Stimulated activated CD8-positive, alpha-beta memory T cell treated with anti-CD3 and anti-CD28 coated beads, Interleukin-7, amount 100 ng/mL, for 1 hour (primary cell): Measurements from ENCODE around the gene KCNIP3.
"Not testable (repeated sequence)": the region's sequence is repeated elsewhere in the genome, so short reads cannot be mapped to it uniquely, and the experiment has no call there.

Experiments
- DNase-seq, 2 donors: peaks; one replicate each; pipeline ENCODE4 v3.0.0-alpha.2; 2020; ENCODE audit warnings: low read depth in 2 of 2

KCNIP3 gene

DNA sequence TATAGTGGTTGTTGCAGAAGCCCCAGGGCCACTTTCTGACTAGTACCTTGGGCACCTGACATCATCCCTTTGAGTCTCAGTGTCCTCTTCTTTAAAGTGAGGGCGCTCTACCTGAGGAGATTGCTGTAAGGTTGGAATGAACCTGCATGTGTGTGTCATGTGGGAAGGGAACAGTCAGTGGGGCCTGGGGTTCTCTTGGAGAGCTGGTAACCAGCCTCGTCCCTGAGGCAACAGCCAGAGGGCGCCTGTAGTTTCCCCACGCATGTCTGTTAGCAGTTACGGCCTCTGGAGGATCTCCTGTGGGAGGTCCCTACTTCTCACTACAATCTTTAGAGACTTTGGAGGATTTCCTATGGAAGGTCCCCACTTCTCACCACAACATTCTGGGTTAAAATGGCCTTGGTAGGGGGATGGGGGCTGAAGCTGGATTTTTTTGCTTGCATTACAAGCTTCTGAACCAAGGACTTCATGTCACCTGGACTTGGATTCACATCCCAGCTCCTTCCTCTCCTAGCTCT, 106.1 kb downstream of the KCNIP3 start:
- peak in 1 of 2 donors; percentile 1 for DNase-seq

DNA sequence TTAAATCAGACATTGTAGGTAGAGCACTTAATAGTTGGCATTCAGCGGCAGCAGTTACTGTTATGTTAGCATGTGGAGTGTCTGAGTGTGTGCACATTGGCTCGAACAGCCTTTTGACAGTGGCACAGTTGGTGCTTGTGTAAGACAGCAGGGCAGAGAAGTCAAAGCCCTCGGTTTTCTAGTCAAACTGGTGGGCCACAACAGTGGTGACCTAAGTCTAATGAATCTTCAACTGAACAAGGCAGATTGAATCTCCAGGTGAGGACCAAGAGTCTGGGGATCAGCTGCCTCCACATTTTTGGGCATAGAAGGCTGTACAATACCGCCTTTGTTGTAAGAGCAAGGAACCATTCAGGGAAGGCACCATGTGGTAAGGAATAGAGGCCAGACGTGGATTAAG, 106.7 kb downstream of the KCNIP3 start:
- DNase-seq, result not testable (repeated sequence)

DNA sequence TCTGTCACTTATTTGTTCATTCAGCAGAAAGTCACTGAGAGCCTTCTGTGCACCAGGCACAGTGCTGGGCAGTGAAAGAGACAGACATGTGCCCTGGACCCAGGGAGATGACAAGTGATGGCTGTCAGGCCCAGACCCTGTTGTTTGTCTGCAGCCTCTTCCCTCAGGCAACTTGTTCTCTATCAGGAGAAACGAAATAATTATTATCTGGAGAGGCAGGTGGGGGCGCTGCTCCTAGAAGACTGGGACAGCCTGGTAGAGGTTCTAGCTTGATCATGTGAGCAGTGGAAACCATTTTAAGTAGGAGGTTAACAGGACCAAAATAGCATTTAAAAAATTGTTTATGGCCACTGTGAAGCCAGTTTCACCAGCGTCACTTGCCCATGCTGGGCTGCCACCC, 107.5 kb downstream of the KCNIP3 start:
- not testable (repeated sequence) for DNase-seq

DNA sequence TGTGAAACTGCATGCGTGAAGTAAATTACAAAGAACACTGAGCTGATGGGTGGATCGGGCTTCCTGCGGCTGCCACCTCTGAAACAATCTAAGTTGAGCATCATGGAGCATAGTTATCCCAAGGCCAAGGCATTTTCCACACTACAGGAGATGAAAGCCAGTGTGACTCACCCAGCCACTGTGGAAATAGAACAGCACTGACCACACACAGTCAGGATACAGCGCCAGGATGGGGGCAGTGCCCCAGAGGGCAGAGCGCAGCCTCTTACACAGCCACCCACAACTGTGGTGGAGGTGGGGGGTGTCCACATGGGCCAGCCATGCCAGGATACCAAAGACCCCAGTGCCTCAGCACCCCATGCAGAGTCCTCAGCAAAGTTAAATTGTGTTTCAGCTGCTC, 114.1 kb downstream of the KCNIP3 start:
- DNase-seq, result not testable (repeated sequence)

DNA sequence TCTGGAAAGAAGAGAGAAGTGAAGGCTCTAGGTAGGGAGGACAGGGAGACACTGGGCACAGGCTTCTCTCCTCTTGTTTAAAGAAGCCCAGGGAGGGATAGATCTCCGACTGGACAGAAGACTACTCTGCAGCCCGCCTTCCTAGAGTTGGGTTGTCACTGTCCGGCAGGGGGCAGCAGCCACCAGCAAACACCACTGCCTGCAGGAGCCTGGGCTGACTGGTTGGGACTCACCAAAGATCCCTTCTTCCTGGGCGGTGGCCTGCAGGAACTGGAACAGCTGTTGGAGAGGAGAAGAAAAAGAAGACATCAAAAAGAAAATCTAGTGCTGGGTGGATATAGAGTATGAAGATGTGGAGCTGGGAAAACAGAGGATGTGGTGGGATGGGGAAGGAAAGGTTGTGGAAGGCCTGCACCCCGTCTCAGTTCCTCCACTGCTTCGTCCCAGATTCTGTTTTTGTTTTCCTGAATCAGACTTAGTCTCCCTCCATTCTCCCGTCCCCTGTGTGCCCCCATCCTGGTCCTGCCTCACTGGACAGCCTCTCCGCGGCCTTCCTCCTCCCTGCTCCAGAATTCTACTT, 117.0 kb downstream of the KCNIP3 start:
- peak; percentile 13 to 54 for DNase-seq

- not testable (repeated sequence) for DNase-seq
Observed at GRCh38 chr2:95415138-95415537, 118.0 kb downstream of the KCNIP3 start.

DNA sequence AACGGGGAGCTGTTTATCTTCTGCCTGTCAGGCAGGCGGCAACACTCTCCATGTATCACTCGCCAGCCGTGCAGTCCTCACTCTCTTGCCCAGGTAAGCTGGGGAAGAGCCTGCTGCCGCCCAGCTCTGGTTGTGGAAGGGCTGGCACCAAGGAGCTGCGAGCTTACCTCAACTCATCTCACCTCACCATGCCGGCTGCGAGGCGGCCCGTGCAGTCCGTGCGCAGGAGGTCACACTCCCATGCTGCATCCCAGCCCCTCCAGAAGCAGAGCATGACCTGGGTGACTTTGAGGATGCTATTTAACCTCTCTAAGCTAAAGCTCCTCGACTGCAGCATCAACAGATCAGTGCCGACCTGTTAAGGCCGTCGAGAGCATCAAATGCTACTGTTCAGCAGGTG, 118.4 kb downstream of the KCNIP3 start:
- DNase-seq, result not testable (repeated sequence)

DNA sequence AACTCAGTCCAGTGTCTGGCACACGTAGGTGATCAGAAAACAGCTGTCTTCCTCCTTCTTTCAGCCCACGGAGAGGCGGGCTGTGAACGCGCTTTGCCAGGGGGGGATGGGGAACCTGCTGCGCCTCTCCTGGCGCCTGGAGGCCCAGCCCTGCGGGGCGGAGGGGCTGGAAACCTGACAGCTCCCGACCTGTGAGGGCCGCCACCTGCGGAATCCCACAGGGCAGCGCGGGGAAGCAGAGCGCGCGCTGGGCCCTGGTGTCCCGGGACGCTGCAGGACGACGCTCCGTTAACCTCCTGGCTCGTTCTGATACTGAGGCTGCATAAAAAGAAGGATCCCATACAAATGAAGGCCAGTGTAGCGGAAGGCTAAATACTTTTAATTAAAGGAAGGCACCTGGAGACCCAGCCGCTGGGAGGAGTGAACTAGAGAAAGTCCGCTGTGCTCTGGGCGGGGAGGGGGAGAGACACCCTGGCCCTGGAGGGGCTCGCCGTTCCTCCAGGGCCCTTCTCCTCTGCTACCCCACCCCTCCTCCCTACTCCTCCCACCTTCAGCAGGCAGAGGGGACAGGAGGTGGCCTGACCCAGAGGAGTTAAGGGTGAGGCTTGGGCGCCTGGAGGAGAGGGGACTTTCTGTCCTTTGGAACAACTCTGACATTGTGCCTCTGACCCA, 130.2 kb downstream of the KCNIP3 start:
- DNase-seq, result not testable (repeated sequence)

DNA sequence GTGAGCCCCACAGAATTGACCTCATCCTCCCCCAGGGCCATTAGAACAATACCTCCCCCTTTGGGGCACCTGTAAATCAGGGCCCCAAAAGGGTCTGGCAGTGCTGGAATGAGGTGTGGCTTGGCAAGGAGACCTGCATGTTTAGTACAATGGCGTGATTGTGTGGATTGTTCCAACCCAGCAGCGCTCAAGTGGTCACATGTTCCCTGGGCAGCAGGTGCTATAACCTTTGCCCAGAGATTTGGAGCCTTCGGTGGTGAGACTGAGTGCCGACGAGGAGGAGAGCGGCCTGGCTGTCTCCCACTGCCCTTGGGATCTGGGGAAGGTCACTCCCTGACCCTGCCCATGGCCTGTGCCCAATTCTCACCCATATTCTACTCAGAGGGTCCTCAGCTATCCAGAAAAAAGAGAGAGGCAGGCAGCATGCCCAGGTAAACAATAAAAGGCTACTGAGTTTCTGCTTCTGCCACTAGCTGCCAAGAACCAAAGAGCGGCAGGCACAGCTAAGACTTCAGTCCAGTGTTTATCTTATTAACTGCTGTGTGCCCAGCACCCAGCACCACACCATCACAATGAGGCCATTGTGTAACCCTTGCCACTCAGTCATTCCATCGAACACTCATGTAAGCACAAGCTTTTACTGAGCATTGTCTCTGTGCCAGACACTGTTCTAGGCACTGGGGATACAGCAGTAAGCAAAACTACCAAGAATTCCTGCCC, 132.8 kb downstream of the KCNIP3 start:
- not testable (repeated sequence) for DNase-seq

DNA sequence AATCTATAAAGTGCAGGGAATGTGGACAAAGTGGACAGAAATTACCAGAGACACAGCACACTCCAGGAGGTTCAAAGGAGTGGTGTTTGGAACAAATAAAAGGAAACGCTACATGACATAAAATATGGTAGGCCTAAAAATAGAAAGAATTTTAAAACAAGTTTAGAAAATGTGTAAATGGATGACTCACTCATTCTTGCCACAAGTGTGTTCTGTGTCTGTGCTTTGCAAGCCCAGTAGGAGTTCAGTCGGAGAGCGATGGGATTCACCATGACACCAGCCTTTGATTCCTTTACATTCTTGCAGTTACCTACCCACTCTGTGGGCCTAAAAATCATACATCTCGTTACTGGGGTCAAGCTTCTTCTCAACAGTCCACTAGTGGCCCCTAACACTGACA, 136.2 kb downstream of the KCNIP3 start:
- DNase-seq, result not testable (repeated sequence)

GRCh38 chr2:95433973-95434372, 136.8 kb downstream of the KCNIP3 start:
- DNase-seq, result not testable (repeated sequence)

- DNase-seq, result not testable (repeated sequence)
Observed at GRCh38 chr2:95434507-95435076, 137.4 kb downstream of the KCNIP3 start.

GRCh38 chr2:95435162-95435871, 138.2 kb downstream of the KCNIP3 start:
- DNase-seq, result not testable (repeated sequence)
